GM21528 (cell line): ENCODE measurements around the gene PPP6R2.

ENCODE experiments used
- ATAC-seq: cut with Tn5 transposase; IDR thresholded peaks from one replicate; pipeline ENCODE4 v1.9.1; 2021; ENCODE audit warnings: mild to moderate bottlenecking, moderate library complexity; ENCODE audit not compliant: unreplicated experiment, low FRiP score

The PPP6R2 gene

DNA sequence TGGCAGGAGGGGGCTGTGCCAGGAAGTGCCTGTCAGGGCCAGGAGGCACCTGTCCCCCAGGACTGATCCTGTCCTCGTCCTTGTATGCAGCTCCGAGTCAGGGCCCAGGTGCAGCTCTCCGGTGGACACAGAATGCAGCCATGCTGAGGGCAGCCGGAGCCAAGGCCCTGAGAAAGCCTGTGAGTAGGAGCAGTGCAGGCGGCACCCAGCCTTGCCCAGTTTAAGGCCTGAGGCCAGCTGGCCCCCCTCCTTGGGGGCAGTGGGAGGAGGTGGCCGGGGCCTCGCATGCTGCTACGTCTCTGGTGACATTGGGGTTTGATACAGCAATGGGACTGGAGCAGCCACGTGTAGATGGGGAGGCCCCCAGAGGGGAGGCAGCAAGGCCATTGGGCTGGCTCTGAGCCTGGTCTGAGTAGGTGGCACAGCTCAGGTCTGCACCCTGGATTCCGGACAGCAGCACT is 96.8 kb downstream of the PPP6R2 start:
- no peak for ATAC-seq

DNA sequence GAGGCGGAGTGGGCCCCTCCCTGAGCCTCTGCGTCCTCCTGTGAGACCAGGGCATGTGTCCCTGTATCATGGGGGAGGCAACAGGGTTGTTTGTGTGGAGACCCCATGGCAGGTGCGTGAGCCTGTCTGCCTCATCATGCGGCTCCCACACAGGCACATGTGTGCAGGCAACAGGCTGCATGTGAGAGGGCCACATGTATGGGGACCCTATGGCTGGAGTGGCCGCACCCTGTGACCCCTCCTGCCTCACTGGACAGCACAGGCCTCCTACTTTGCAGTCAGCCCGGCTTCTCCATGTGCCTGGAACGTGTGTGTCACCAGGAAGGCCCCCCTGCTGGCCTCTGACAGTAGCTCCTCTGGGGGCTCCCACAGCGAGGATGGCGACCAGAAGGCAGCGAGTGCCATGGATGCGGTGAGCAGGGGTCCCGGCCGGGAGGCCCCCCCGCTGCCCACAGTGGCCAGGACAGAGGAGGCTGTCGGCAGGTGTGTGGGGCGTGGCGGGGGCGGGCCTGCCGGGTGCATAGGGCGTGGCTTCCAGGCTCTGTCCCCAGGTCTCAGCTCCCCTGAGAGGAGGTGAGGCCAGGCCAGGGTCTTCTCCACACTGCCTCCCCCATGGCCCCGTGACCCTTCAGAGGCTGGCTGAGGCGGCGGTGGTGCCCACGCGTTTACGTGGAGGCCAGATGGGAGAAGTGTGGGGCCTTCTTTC is 97.6 kb downstream of the PPP6R2 start:
- no peak for ATAC-seq

DNA sequence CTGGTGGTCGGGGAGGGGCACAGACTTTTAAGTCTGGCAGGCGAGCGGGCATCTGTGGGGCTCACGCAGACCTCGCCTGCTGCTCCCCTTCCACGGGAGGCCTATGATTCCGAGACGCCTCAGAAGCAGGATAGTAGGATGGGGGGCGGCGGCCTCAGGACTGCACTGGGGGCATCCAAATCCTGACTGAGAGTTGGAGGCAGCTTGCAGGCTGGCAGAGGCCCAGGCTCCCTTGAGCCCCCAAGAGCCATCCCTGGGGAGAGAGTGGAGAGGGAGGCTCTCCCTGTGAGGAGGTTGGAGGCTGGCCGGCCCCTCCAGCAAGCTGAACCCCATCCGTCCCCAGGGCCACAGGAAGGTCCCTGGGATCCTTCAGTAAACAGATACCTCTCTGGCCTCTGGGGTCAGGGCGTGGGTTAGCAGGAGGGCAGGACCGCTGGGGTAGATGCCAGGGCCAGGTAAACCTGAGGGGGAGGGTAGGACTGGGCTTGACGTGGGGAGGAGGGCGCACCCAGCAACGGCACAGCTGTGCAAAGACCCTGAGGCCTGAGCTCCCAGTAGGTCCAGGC is 98.4 kb downstream of the PPP6R2 start:
- ATAC-seq: no peak

DNA sequence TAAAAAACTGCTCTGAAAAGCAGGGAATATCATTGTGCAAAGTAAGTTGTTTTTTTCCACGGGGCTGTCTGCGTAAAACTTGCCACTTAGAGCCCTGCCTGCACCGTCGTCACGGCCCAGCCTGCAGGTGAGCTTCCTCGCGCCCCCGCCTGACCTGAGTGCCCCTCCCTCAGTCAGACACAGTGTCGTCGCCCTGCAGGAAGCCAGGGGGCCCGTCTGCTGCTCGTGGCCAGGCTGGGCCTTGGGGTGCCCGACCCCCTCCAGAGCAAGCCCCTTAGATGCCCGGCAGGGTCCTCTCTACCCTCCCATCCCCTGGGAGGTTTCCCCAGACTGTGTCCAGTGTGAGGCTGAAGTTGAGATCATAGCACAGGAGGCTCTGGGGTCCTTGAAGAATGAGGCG is 100.1 kb downstream of the PPP6R2 start:
- no peak for ATAC-seq

DNA sequence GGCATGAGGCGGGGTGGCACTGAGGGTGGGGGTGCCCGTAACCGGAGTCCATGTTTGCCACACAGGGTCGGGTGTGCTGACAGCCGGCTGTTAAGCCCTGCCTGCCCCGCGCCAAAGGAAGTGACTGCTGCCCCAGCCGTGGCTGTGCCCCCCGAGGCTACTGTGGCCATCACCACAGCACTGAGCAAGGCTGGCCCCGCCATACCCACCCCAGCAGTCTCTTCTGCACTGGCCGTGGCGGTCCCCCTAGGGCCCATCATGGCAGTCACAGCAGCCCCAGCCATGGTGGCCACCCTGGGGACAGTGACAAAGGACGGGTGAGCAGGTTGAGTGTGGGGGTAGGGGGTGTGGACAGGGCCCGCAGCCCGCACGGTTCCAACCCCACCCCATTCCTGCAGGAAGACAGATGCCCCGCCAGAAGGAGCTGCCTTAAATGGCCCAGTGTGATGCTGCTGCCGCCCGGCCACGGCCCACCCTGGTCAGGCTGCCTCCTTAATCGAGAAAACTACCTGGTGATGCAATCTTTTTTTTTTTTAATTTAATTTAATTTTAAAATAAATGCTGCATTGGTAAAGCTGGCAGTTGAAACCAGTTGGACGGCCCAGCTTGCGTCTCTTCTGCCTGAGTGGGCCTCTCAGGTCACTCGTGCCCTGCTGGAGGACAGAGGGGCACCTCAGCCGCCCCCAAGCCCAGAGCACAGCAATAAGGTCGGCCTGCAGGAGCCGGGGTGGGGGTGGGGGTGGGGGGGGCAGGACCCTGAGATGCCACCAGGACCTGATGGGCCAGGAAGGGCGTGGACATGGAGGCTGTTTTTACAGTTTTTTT is 100.9 kb downstream of the PPP6R2 start:
- no peak for ATAC-seq

DNA sequence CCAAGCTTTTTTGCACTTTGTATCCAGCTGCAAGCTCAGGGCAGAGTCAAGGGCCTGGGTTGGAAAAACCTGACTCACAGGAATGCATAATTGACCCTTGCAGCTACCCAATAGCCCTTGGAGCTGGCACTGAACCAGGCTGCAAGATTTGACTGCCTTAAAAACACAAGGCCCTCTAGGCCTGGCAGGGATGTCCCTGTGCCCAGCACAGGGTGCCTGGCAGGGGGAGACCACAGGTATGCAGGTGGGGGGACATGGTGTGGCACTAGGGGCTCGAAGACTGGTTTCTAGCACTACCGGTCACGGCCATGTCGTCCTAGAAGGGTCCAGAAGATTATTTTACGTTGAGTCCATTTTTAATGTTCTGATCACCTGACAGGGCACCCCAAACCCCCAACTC is 101.5 kb downstream of the PPP6R2 start:
- ATAC-seq: no peak

DNA sequence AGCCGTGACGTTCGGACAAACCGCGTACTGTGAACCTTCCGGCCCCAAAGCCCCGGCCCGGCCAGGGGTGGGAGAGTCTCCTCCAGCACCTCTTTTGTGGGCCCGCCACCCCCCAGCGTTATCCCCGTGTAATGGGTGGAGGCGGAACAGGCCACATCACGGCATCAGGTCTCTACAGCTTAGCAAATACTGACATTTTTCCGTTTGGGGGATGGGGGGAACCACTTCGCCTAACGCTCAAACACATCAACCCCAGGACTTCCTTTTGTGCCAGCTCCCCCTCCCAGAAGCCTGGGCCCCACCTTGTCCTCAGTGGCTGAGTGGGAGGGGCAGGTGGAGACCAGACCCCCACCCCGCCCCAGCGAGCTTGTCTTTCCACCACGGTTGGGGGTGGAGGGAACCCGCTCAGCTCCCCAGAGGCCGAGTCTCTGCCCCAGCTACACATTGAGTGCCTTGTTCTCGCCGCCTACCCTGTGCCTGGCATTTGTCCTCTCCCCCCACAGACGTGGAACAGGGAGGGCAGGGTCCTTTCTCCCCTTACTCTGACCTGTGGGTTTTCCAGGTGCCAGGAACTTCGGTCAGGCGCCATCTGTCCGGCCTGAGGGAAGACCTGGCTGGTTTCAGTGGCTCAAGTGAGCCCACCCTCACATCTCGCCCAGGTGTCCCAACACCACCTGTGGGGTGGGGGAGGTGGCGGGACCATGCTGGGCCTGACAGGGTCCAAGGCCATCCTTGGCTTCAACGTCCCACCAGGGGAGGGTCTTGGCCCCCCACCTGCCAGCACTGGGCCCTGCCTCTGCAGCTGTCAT is 102.1 kb downstream of the PPP6R2 start:
- no peak for ATAC-seq

DNA sequence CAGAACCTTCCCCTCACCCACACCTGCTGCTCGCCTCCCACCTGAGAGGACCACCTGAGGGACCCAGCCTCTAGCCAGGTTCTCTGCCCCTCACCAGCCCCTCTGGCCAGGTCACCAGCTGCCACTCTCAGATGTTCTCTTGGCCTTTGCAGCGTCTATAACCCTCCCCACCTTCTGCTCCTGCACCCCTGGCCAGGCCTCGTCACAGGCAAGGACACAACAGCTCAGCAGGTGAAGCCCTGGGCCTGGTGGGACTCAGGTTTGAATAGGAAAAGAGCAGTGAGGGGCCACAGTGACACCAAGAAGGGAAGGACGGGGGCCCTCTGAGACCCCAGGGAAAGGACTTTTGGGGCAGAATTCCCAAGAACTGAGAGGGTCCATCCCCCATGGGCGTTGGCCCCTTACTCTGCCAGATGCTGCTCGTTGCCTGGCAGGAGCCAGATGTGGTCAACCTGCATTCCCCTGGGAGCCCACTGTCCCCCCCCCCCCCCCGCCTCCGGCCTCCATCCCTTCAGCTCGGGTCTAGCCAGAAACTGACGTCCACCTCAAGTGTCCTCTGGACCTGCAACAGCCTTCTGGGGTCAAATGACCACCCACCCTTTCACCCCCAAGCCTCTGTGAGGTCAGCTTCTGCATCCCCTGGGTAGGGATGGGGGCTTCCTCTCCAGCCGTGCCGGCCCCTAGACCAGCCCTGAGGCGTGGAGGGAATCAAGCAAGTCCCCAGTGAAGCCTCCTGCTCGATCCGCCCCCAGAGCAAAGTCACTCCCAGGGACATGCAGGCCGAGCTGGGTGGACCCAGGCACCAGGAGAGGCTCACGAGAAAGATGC is 103.0 kb downstream of the PPP6R2 start:
- ATAC-seq: no peak

DNA sequence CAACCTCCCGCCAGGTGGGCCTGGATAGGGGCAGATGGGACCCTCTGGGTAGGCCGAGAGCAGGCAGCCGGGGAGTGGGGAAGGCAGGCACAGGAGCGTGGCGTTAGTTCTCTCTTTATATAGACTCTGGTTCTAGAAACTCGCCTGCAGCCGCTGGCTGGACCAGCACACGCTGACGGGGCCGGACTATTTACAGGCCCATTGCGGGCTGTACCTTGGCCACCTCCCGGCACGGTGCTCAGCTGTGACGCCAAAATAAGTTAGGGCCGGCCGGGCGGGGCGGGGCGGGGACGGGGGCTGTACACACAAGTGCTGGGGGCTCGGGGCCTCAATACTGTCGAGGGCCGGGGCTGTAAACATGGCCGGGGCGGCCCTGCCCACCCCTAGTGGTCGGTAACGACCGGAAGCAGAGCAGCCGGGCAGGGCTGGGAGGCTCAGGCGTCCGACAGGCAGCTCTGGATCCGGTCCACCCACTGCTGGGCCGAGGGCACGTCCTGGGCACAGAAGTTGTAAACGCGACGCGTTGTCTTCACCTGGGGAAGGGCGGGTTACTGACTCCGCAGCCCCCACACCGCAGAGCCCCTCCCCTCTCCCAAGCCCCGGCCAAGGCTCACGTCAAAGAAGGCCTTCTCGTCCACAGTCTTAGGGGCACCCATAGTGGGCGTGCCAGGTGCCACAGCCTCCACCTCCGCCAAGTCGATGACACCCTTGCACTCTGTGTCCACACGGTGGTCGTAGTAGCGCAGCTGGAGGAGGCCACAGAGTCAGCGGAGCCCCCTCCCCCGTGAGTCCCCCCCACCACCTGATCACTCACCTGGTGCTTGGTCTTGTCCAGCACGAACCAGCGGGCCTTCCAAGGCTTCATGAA is 103.8 kb downstream of the PPP6R2 start:
- ATAC-seq: no peak

DNA sequence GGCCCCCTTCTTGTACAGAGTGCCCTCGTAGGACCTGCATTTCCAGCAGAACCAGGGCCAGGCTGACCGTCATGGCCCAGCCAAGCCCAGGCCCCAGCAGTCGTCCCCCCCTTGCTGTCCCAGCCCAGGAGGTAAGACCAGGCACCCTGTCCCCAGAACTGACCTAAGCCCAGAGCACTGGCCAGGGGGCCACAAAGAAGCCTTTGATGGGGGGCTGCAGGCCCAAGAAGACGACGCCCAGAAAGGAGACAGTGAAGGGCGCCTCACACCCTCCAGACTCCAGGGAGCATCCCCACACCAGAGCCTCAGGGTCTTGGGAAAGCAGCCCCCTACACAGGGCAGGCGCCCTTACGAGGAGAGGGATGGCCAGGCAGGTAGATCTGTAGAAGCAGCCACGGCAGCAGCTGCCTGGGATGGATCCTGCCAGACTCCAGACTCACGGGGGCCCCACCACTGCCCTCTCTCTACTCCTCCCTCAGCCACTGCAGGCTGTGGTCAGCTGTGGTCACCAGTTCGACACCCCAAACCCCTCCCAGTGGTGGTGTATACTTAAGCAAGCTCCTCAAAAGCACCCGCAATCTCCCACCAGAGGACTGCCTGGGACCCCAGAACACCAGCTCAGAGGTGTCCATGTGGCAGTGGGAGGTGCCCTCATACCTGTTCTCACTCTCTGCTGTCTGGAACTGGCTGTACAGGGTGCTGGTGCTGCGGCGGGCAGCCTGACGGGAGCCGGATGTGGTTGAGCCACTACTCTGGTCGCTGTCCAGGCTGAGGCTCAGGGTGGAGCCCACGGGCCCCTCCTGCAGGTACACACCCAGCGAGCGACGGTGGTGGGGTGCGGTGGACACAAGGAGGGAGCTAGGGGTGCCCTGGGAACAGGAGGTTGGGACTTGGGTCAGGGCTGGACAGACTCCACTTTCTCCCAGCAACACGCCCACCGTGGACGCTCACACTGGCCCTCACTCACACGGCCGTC is 104.7 kb downstream of the PPP6R2 start:
- ATAC-seq: no peak

DNA sequence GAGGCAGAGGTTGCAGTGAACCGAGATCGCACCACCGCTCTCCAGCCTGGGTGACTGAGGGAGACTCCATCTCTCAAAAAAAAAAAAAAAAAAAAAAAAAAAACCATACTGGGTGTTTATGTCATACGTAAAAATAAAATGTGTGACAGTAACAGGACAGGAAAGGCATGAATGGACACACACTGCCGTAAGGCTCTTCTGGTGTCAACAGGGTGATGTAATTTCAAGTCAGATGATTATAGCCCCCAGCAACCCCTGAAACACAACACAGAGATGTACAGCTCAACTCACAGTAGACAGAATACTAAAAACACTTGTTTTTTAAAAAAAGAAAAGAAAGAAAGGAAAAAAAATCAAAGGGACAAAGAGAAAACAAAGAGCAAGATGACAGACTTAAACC is 109.5 kb downstream of the PPP6R2 start:
- no peak for ATAC-seq

DNA sequence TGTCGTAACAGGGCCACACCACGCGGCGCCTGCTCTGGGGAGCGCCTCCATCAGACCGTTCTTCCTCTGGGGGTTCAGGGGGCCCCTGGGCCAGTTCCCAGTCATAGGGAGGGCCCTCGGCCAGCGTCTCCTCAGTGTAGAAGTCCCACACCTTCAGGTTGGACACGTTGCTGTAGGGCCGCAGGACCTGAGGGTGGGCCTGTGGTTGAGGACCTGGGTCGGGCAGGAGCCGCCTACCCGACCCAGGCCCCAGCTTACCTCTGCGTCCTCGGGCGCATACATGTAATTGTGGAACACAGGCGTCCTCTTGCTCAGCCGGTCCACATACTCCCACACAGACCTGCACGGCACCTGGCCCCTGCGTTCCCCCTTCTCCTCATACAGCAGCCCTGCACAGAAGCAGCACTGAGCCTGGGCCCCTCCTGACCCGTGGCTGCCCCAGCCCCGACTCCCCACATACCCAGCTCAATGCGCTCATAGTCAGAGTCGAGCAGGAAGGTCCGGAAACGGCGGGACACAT is 111.5 kb downstream of the PPP6R2 start:
- no peak for ATAC-seq

DNA sequence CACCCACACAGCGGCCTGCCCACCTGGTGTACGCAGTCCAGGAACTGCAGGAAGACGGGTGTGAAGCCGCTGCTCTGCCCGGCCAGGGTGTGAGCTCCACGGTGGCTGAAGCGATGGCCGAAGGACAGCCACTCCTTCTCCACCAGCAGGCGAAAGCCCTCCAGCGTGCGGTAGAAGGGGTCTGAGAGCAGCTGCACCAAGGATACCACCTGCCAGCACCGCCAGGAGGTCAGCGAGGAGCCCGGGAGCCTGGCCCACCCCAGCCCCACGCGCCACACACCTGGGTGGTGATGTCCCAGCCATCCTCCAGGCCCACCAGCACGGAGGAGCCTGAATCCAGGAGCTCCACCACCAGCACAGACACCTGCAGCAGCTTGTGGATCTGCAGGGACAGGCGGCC is 112.1 kb downstream of the PPP6R2 start:
- ATAC-seq: no peak

DNA sequence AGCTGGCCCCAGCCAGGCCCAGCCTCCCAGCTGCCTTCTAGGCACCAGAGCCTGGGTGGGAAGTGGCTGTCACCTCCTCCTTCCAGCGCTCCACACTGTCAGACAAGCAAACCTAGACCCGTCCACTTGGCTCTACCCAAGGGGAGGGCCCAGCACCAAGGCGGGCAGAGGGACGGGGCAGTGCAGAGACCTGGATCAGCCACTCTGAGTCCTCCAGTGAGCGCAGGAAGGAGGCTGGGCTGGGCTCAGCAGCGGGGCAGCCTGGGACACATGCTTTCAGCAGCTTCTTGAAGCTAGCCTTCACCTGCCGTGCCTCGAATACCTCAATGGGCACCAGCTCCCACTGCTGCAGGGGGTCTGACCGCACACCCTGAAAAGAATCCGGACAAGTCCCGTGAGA is 112.9 kb downstream of the PPP6R2 start:
- ATAC-seq: no peak

DNA sequence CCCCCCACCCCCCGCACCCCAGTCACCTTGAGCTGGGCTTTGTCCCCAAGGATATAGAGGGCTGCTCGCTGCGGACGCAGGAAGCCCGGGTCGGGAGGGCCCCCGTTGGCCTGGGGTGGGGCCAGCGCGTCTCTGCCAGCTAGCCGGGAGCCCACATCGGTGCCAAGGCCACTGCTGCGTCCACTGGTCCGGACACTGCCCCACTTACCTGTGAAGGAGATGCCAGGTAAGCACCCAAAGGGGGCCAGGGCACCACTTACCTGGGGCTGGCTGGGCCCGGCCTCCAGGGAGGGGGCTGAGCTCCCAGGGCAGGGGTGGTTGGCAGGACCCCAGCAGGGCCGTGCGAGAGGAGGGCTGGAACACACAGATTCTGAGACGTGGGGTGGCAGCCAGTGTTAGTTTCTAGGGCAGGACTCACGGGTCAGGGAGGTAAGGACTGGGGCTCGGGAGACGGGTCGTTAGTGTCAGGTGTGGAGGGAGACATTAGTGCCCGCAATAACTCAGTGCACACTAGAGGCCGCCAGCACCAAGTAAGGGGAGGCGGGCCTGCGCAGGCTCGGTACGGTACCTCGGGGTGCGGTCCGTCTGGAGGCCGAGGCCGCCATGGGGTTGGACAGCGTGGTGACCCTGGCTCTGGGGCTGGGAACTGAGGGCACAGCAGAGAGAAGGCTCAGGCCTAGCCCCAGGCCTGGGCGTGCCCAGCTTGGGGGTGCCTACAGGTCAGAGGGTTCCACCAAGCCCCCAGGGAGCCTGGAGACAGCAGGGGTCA is 113.5 kb downstream of the PPP6R2 start:
- no peak for ATAC-seq

DNA sequence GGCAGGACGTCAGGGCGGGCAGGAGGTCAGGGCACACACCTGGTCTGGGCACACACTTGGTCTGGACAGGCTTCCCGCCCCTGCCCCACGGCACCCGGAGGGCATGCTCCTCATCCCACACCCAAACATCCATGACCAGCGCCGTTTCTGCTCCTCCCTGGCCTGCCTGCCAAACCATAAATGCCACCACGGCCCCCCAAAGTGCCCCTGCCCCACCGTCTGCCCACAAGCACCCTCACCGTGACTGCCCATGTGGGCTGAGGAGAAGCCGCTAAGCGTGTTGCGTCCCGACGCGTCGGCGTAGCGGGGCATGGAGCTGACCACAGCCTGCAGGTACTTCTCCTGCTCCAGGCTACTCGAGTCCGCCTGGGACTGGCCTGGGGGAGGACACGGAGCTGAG is 115.9 kb downstream of the PPP6R2 start:
- ATAC-seq: no peak
